ENCODE results near the gene MPP7. TPM values are rescaled to one million over a fixed set of nuclear protein-coding genes. Genes with fewer than 3 reads are reported as not detected.
"Not testable (repeated sequence)": the region's sequence is repeated elsewhere in the genome, so short reads cannot be mapped to it uniquely, and the experiment has no call there.

The MPP7 gene
- total and polyA plus RNA-seq, 12 donors: 1.7 to 12.0 (median 5.9) TPM

DNA sequence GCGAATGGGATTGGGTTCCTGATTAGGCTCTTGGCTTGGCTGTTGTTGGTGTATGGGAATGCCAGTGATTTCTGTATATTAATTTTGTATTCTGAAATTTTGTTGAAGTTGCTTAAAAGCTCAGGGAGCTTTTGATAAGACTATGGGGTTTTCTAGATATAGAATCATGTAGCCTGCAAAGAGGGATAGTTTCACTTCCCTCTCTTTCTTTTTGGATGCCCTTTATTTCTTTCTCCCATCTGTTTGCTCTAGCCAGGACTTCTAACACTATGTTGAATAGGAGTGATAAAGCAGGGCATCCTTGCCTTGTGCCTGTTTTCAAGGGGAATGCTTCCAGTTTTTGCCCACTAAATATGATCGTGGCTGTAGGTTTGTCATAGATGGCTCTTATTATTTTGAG lies 40.4 kb upstream of the MPP7 start:
- H3K4me1 ChIP-seq (replicated peaks in 1 of 2): no peaks in the 10 kb centered on the region
- intact Hi-C loops (cut with DNase I): no loop called here
- no peak overlapping the region for H3K4me3 ChIP-seq
- no peaks in the 10 kb centered on the region for H3K27me3 ChIP-seq
- no peaks in the 10 kb centered on the region for H3K9me3 ChIP-seq (replicated peaks in 1 of 3)
- H3K36me3 ChIP-seq (replicated peaks in 1 of 2): no peaks in the 10 kb centered on the region
- no peak overlapping the region for H3K27ac ChIP-seq
- WGBS, 4 donors: 74 to 88% (median 82%) methylated on average over 2 of the region's 2 CpGs
- TF ChIP-seq POLR2A (IDR thresholded peaks at IDR 0.05): no peak
- TF ChIP-seq CTCF (IDR thresholded peaks at IDR 0.05): no peak
- DNase-seq: no peak

- H3K9me3 ChIP-seq (replicated peaks in 1 of 3); H3K27me3 ChIP-seq; intact Hi-C loops (cut with DNase I); H3K27ac ChIP-seq; H3K4me3 ChIP-seq; H3K36me3 ChIP-seq (replicated peaks in 1 of 2); H3K4me1 ChIP-seq (replicated peaks in 1 of 2); DNase-seq: not testable (repeated sequence)
- 78 to 86% (median 82%) methylated on average over 5 of the region's 5 CpGs for WGBS, 4 donors
Measured at GRCh38 chr10:28341679-28342078, 38.8 kb upstream of the MPP7 start.

DNA sequence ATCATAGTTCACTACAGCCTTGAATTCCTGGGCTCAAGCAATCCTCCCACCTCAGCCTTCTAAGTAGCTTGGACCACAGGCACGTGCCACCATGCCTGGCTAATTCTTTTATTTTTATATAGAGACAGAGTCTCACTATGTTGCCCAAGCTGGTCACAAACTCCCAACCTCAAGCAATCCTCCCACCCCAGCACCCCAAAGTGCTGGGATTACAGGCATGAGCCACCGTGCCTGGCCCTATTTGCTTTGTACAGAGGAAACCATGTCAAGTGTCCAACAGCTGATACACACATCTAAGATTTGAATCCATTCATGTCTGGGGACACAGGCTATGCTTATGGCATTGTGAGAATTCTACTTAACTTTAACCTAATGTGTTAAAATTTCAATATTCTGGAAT lies 29.9 kb upstream of the MPP7 start:
- H3K4me3 ChIP-seq: no peak overlapping the region
- WGBS, 4 donors: 82 to 90% (median 85%) methylated on average over 2 of the region's 2 CpGs

DNA sequence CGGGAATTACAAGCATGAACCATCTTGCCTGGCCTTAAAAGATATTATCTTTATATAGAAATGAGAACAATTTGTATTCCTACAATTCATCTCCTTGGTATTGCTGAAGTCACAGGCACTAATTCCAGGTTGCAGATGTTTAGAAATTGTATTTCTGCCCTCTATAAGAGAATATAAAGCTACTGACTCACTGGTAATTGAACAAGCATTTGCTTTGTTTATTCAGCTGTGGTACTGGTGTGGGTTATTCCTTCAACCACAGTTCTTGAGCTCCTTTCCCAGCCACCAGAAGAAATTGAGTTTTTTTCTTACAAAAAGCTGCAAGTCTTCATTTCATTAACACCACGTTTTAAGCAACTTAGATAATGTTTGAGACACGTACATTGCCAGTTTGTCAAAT lies 29.0 kb upstream of the MPP7 start:
- no peak for DNase-seq
- Histone ChIP-seq H3K9me3 (replicated peaks in 1 of 3) (no peaks in the 10 kb centered on the region), H3K27me3 (no peaks in the 10 kb centered on the region), H3K4me3 (no peak overlapping the region), H3K36me3 (replicated peaks in 1 of 2) (no peaks in the 10 kb centered on the region), H3K4me1 (replicated peaks in 1 of 2) (peaks cover 7 to 8% of the 10 kb centered on the region in 2 donors), H3K27ac (no peak overlapping the region)
- TF ChIP-seq CTCF (IDR thresholded peaks at IDR 0.05) (no peak), POLR2A (IDR thresholded peaks at IDR 0.05) (no peak)
- intact Hi-C loops (cut with DNase I): no loop called here
- WGBS, 4 donors: 54 to 68% (median 58%) methylated on average over 3 of the region's 3 CpGs

More for the DNA sequence above, 29.9 kb upstream of the MPP7 start:
- Histone ChIP-seq H3K9me3 (replicated peaks in 1 of 3) (no peaks in the 10 kb centered on the region), H3K27ac (no peak overlapping the region), H3K4me1 (replicated peaks in 1 of 2) (peaks cover 0 to under 1% of the 10 kb centered on the region in 2 donors), H3K36me3 (replicated peaks in 1 of 2) (no peaks in the 10 kb centered on the region), H3K27me3 (no peaks in the 10 kb centered on the region)
- DNase-seq: no peak
- intact Hi-C loops (cut with DNase I): no loop called here
- no peak for TF ChIP-seq CTCF (IDR thresholded peaks at IDR 0.05)
- no peak for TF ChIP-seq POLR2A (IDR thresholded peaks at IDR 0.05)

- TF ChIP-seq POLR2A (IDR thresholded peaks at IDR 0.05): no peak
- no peak for TF ChIP-seq CTCF (IDR thresholded peaks at IDR 0.05)
- Histone ChIP-seq H3K4me3 (no peak overlapping the region), H3K4me1 (replicated peaks in 1 of 2) (peaks cover 14 to 16% of the 10 kb centered on the region in 2 donors), H3K27ac (no peak overlapping the region), H3K9me3 (replicated peaks in 1 of 3) (no peaks in the 10 kb centered on the region), H3K27me3 (no peaks in the 10 kb centered on the region), H3K36me3 (replicated peaks in 1 of 2) (no peaks in the 10 kb centered on the region)
- no peak for DNase-seq
- intact Hi-C loops (cut with DNase I): no loop called here
Measured at GRCh38 chr10:28331066-28331465, 28.2 kb upstream of the MPP7 start.
